Measurements from ENCODE around the gene GABRG3. TPM values are rescaled to one million over a fixed set of nuclear protein-coding genes. Genes with fewer than 3 reads are reported as not detected.

GABRG3 gene
- total and polyA plus RNA-seq, 4 experiments from 2014 or later = not detected

DNA sequence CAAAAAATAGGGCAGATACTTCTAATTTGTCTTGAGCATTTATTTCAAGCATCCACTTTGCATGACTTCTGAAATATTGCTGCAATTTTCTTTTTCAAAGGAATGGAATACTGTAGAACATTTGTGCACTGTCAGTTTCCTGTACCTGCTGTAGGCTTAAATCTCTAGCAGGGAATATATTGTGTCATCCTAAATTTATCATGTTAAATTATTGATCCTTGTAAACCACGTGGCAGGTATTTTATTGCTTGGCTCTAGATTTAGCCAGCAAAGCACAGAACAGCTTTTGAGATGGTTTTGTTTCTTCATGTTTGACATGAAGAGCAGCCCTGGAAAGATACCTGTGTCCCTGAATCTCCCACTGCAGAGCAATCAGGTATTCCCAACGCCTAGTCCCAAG lies 470.1 kb downstream of the GABRG3 start:
- ChIA-PET CTCF (ENCODE audit: partially characterized antibody) (no interaction called here), POLR2A (ENCODE audit: partially characterized antibody) (no interaction called here)
- no peak for DNase-seq

DNA sequence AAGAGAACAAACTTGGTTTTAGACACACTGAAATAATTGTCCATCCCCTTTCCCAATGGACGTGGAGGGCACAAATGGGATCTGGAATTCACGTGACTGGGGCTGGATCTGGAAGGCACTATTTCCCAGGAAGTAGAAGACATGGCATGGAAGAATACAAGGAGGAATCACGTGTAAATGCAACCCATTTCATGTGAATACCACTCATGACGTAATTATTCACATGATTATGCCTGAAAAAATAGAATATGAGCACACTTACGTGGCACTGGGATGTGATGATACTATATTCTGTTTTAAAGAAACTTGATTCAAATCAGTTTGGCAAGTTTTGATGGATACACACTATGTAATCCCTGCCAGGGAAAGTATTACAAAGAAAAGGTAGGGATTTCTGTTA lies 477.3 kb downstream of the GABRG3 start:
- peaks cover 0 to 2% of the 10 kb centered on the region in 2 donors for H3K27me3 Mint-ChIP-seq

More for the DNA sequence above, 470.1 kb downstream of the GABRG3 start:
- Mint-ChIP-seq H3K4me1 (no peaks in the 10 kb centered on the region), H3K27me3 (no peaks in the 10 kb centered on the region), H3K27ac (no peak overlapping the region), H3K36me3 (no peaks in the 10 kb centered on the region), H3K4me3 (no peak overlapping the region), H3K9me3 (peaks cover 0 to 16% (median 2%) of the 10 kb centered on the region in 8 donors)
- Histone ChIP-seq H3K4me3 (ENCODE audit: low read length in 2 of 2) (no peak overlapping the region), H3K9me3 (ENCODE audit: control insufficient read depth in 1 of 2, low read length in 2 of 2) (no peaks in the 10 kb centered on the region), H3K27me3 (ENCODE audit: insufficient read depth, low read length) (no peaks in the 10 kb centered on the region), H3K4me1 (ENCODE audit: insufficient read depth, low read length) (no peaks in the 10 kb centered on the region), H3K27ac (ENCODE audit: low read depth, low read length) (no peak overlapping the region), H3K36me3 (ENCODE audit: insufficient read depth, low read length) (no peaks in the 10 kb centered on the region)
- intact Hi-C loops (cut with micrococcal nuclease) = no loop called here

DNA sequence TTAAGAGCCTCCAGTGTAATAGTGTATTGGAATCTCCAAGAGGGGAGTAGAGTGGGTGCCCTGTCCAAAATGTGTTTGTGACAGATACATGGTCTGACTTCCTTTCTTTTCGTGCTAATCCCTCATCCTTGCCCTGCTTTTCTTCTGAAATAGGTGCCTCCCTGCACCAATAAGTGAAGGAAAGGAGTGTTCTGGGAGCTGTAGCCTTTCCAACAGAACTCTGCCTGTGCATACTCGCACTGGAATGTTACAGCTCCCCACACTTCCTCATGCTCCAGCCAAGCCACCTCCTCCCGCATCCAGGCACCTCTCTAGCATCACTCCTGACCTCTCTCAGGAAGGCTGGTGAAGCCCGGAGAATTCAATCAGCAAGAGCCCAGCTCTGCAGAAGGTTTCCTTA lies 478.0 kb downstream of the GABRG3 start:
- Histone ChIP-seq H3K4me1 (ENCODE audit: insufficient read depth, low read length) (no peaks in the 10 kb centered on the region), H3K36me3 (ENCODE audit: insufficient read depth, low read length) (no peaks in the 10 kb centered on the region), H3K4me3 (ENCODE audit: low read length in 2 of 2) (no peak overlapping the region), H3K9me3 (ENCODE audit: control insufficient read depth in 1 of 2, low read length in 2 of 2) (no peaks in the 10 kb centered on the region), H3K27me3 (ENCODE audit: insufficient read depth, low read length) (no peaks in the 10 kb centered on the region), H3K27ac (ENCODE audit: low read depth, low read length) (no peak overlapping the region)
- Mint-ChIP-seq H3K4me1 (no peaks in the 10 kb centered on the region), H3K36me3 (no peaks in the 10 kb centered on the region), H3K27me3 (peaks cover 0 to 2% of the 10 kb centered on the region in 2 donors), H3K27ac (no peak overlapping the region), H3K9me3 (peaks cover 0 to 17% (median 9%) of the 10 kb centered on the region in 8 donors), H3K4me3 (no peak overlapping the region)
- no peak for DNase-seq
- ChIA-PET POLR2A (ENCODE audit: partially characterized antibody) (no interaction called here), CTCF (ENCODE audit: partially characterized antibody) (no interaction called here)
- intact Hi-C loops (cut with micrococcal nuclease) = no loop called here

More for the DNA sequence above, 477.3 kb downstream of the GABRG3 start:
- Histone ChIP-seq H3K4me3 (ENCODE audit: low read length in 2 of 2) (no peak overlapping the region), H3K4me1 (ENCODE audit: insufficient read depth, low read length) (no peaks in the 10 kb centered on the region), H3K27ac (ENCODE audit: low read depth, low read length) (no peak overlapping the region), H3K36me3 (ENCODE audit: insufficient read depth, low read length) (no peaks in the 10 kb centered on the region), H3K27me3 (ENCODE audit: insufficient read depth, low read length) (no peaks in the 10 kb centered on the region), H3K9me3 (ENCODE audit: control insufficient read depth in 1 of 2, low read length in 2 of 2) (no peaks in the 10 kb centered on the region)
- no peak for DNase-seq
- Mint-ChIP-seq H3K4me1 (no peaks in the 10 kb centered on the region), H3K9me3 (peaks cover 0 to 17% (median 10%) of the 10 kb centered on the region in 8 donors), H3K4me3 (no peak overlapping the region), H3K36me3 (no peaks in the 10 kb centered on the region), H3K27ac (no peak overlapping the region)
- CTCF ChIA-PET (ENCODE audit: partially characterized antibody) = no interaction called here
- intact Hi-C loops (cut with micrococcal nuclease) = no loop called here
- POLR2A ChIA-PET (ENCODE audit: partially characterized antibody) = no interaction called here

DNA sequence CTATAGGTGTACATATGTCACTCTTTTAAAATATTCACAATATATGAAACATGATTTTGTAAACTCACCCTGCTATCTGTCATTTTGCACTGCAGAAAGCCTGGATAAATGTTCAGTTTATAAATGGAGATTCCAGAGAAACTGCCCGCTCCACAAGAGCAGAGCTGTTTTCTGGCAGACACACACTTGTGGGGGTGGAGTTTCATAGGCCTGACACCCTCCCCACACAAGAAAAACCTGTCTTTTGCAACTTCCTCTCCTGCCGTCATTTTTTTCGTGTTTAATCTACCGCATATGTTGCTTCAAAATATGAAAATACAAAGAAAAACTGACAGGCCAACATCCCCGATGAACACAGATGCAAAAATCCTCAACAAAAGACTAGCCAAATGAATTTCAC lies 479.0 kb downstream of the GABRG3 start:
- Histone ChIP-seq H3K9me3 (ENCODE audit: control insufficient read depth in 1 of 2, low read length in 2 of 2) (no peaks in the 10 kb centered on the region), H3K27me3 (ENCODE audit: insufficient read depth, low read length) (no peaks in the 10 kb centered on the region), H3K4me3 (ENCODE audit: low read length in 2 of 2) (no peak overlapping the region), H3K27ac (ENCODE audit: low read depth, low read length) (no peak overlapping the region), H3K36me3 (ENCODE audit: insufficient read depth, low read length) (no peaks in the 10 kb centered on the region), H3K4me1 (ENCODE audit: insufficient read depth, low read length) (no peaks in the 10 kb centered on the region)
- DNase-seq = no peak
- ChIA-PET POLR2A (ENCODE audit: partially characterized antibody) (no interaction called here), CTCF (ENCODE audit: partially characterized antibody) (no interaction called here)
- Mint-ChIP-seq H3K9me3 (peaks cover 0 to 17% (median 8%) of the 10 kb centered on the region in 8 donors), H3K27ac (no peak overlapping the region), H3K27me3 (peaks cover 0 to 2% of the 10 kb centered on the region in 2 donors), H3K4me3 (no peak overlapping the region), H3K4me1 (no peaks in the 10 kb centered on the region), H3K36me3 (no peaks in the 10 kb centered on the region)
- intact Hi-C loops (cut with micrococcal nuclease) = no loop called here

DNA sequence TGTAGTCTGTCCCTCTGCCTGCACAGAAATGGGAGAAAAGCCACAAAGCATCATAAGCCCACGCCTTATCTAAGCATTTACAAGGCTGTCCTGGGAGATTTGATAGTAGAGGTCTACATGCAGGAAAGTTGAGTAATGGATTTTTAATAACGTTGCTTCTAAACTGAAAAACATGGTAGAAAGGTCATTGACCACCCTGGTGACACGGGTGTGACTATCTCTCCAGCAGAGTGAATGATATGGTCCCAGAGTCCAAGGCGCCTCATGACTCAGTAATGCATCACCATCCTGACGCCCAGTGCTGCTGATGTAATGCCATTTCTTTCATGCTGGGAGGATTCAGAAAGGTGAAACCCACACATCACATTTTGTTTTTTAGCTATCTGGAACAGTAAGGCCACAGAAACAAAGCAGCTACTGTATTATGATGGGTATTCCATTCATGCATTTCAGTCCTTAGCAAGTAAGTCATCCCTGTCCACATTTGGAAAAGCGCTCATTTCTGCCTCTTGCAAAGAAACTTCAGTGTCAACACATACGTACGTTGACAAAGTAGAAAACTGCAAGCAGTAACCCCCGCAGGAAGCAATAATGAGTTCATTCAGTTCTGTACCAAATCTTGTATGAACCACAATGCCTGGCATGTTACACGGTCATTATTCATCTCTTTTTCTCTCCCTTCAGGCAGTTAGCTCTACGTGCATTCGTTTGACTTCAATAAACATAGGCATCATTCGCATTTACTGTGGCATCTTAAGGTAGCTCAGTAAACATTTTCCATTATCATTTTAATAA lies 483.5 kb downstream of the GABRG3 start:
- Mint-ChIP-seq H3K36me3 (no peaks in the 10 kb centered on the region), H3K27ac (no peak overlapping the region), H3K4me3 (no peak overlapping the region), H3K4me1 (no peaks in the 10 kb centered on the region), H3K27me3 (no peaks in the 10 kb centered on the region), H3K9me3 (peaks cover 0 to 10% (median 4%) of the 10 kb centered on the region in 8 donors)
- Histone ChIP-seq H3K27me3 (ENCODE audit: insufficient read depth, low read length) (no peaks in the 10 kb centered on the region), H3K4me1 (ENCODE audit: insufficient read depth, low read length) (no peaks in the 10 kb centered on the region), H3K27ac (ENCODE audit: low read depth, low read length) (no peak overlapping the region), H3K4me3 (ENCODE audit: low read length in 2 of 2) (no peak overlapping the region), H3K36me3 (ENCODE audit: insufficient read depth, low read length) (no peaks in the 10 kb centered on the region), H3K9me3 (ENCODE audit: control insufficient read depth in 1 of 2, low read length in 2 of 2) (no peaks in the 10 kb centered on the region)
- intact Hi-C loops (cut with micrococcal nuclease) = no loop called here
- no peak for DNase-seq
- CTCF ChIA-PET (ENCODE audit: partially characterized antibody) = no interaction called here
- POLR2A ChIA-PET (ENCODE audit: partially characterized antibody) = no interaction called here

DNA sequence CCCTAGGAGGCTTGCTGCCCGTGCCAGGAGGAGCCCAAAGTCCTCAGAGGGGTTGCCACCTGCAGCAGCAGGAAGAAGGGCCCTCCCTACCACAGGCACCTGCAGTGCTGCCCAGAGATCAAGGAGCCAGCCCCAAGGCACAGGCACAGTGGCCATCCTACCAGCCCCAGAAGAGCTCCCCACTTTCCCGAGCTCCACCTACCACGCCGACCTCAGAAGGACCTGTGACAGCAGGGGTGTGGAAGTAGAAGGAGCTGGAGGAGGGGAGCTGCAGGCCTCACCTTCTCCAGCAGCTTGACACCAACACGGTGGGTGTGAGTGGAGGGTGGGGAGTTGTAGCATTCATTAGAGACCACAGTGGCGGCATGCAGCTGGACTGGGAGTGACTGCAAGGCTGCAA lies 485.8 kb downstream of the GABRG3 start:
- H3K9me3 ChIP-seq (ENCODE audit: control insufficient read depth in 1 of 2, low read length in 2 of 2) = no peaks in the 10 kb centered on the region
- Mint-ChIP-seq H3K27ac (no peak overlapping the region), H3K4me1 (no peaks in the 10 kb centered on the region), H3K4me3 (no peak overlapping the region), H3K9me3 (peaks cover 0 to 12% (median 3%) of the 10 kb centered on the region in 8 donors), H3K27me3 (no peaks in the 10 kb centered on the region), H3K36me3 (no peaks in the 10 kb centered on the region)
- no peak overlapping the region for H3K4me3 ChIP-seq (ENCODE audit: low read length in 2 of 2)
- H3K4me1 ChIP-seq (ENCODE audit: insufficient read depth, low read length) = no peaks in the 10 kb centered on the region
- no peak for DNase-seq
- no peak overlapping the region for H3K27ac ChIP-seq (ENCODE audit: low read depth, low read length)
- no peaks in the 10 kb centered on the region for H3K27me3 ChIP-seq (ENCODE audit: insufficient read depth, low read length)
- H3K36me3 ChIP-seq (ENCODE audit: insufficient read depth, low read length) = no peaks in the 10 kb centered on the region
- ChIA-PET POLR2A (ENCODE audit: partially characterized antibody) (no interaction called here), CTCF (ENCODE audit: partially characterized antibody) (no interaction called here)
- intact Hi-C loops (cut with micrococcal nuclease) = no loop called here

DNA sequence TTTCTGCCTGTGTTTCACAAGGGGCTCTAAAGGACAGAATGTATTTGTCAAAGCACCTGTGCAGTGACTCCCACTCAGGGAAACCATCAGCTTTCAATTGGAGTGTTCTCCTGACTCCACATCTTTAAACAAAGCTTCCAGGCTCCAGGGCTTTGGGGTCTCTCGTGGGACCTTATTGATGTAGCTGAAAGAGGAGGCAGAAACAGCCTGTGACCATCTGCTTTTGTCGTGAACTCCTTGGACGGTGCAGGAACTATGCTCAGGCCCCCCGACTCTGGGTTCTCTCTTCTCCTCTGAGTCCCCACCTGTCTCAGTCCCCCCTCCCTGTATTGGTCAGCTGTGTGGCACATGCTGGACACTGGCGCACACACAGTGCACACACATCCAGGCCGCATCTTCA lies 486.8 kb downstream of the GABRG3 start:
- intact Hi-C loops (cut with micrococcal nuclease) = no loop called here
- CTCF ChIA-PET (ENCODE audit: partially characterized antibody) = no interaction called here

More for the DNA sequence above, 486.8 kb downstream of the GABRG3 start:
- POLR2A ChIA-PET (ENCODE audit: partially characterized antibody) = no interaction called here
- Mint-ChIP-seq H3K27me3 (no peaks in the 10 kb centered on the region), H3K9me3 (peaks cover 0 to 14% (median 5%) of the 10 kb centered on the region in 8 donors), H3K27ac (no peak overlapping the region), H3K4me1 (no peaks in the 10 kb centered on the region), H3K4me3 (no peak overlapping the region), H3K36me3 (no peaks in the 10 kb centered on the region)
- H3K27me3 ChIP-seq (ENCODE audit: insufficient read depth, low read length) = no peaks in the 10 kb centered on the region
- no peaks in the 10 kb centered on the region for H3K36me3 ChIP-seq (ENCODE audit: insufficient read depth, low read length)
- no peaks in the 10 kb centered on the region for H3K4me1 ChIP-seq (ENCODE audit: insufficient read depth, low read length)
- no peaks in the 10 kb centered on the region for H3K9me3 ChIP-seq (ENCODE audit: control insufficient read depth in 1 of 2, low read length in 2 of 2)
- no peak for DNase-seq
- no peak overlapping the region for H3K27ac ChIP-seq (ENCODE audit: low read depth, low read length)
- no peak overlapping the region for H3K4me3 ChIP-seq (ENCODE audit: low read length in 2 of 2)

Measured in CD4-positive, alpha-beta memory T cell (primary cell).